Lower lobe of right lung (tissue), 2 donors: ENCODE data around the gene HCN1. TPM values are rescaled to one million over a fixed set of nuclear protein-coding genes. Genes with fewer than 3 reads are reported as not detected.

ENCODE experiments used
- ATAC-seq, 2 donors: fragments of 200-7000 bp; cut with Tn5 transposase; one replicate each; pipeline ENCODE4 v1.9.1; 2020 to 2022; ENCODE audit warnings: mild to moderate bottlenecking in 2 of 2, moderate library complexity in 2 of 2
- DNase-seq: peaks from one replicate; pipeline ENCODE4 v3.0.0-alpha.2; 2020
- H3K27ac ChIP-seq: fragments of 200-600 bp; one replicate; pipeline ENCODE4 v1.8.0; 2022
- H3K27me3 ChIP-seq: fragments of 200-600 bp; one replicate; pipeline ENCODE4 v1.8.0; 2022; ENCODE audit warnings: low read depth
- H3K36me3 ChIP-seq: fragments of 200-600 bp; one replicate; pipeline ENCODE4 v1.8.0; 2022; ENCODE audit warnings: mild to moderate bottlenecking
- H3K4me1 ChIP-seq: fragments of 200-600 bp; one replicate; pipeline ENCODE4 v1.8.0; 2022
- H3K4me3 ChIP-seq: fragments of 200-600 bp; one replicate; pipeline ENCODE4 v1.8.0; 2022; ENCODE audit warnings: mild to moderate bottlenecking
- H3K9me3 ChIP-seq: fragments of 200-600 bp; one replicate; pipeline ENCODE4 v1.8.0; 2022
- intact Hi-C: fragments of 100-400 bp; cut with DNase I; formaldehyde crosslinking; loops from one replicate; pipeline ENCODE4 v1.11.0; 2022
- total RNA-seq: library from RNA; stranded (reverse); fragmentation: NEBNext Ultra II Directional; extraction: Animal tissue kit (Norgen Biotek cat#: 25700); gene quantifications from one replicate; pipeline ENCODE4 v1.2.1, GENCODE V29; 2021
- TF ChIP-seq, protein P1 (sequence below): fragments of 200-600 bp; IDR thresholded peaks from one replicate; pipeline ENCODE4 v1.8.0; 2022; ENCODE audit warnings: antibody characterized with exemption, mild to moderate bottlenecking
- donor health status: DM: no; HTN: yes; CAD: no; lungs with severe emphysema.

HCN1 gene
- total RNA-seq, 1 donor from 2014 or later: not detected

DNA sequence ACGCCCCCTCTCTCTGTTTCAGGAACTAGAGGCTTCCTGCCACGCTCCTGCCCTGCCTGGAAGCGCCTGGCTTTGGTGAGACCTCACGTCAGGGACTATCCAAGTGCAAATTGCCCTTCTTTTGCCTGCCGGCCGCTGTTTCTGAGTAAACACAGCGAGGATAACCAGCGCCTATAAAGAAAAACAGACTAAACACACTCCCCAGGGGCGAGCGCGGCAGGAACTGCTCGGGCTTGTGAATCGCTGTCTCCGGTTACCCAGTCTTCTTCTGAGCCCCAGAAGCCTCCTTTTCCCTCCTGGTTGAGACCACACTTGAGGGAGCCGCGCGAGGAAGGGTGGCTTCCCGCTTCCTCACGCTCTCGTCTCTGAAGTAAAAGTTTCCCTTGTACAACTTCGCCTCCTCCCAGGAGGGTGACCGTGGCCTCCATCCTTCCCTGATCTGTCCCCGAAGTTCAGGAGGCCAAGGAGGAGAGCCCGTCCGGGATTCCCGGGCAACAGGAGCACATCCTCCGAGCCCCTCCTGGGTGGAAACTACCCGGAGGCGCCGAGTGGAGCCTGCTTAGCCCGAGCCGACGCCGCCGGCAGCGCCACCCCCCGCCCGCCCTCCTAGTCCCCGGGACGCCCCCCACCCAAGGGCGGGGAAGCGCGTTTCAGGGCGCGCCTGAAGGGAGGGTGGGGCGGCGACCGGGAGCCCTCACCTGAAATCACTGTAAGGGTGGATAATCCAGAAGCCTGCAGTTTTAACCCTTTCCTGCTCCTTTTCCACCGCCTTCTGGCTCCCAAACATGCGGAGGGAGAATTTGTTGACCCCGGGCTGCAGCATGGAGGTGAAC lies 993 bp downstream of the HCN1 start:
- ATAC-seq (no peak), DNase-seq (no peak)
- Histone ChIP-seq H3K4me3 (peak overlapping the region; percentile 22), H3K27ac (no peak overlapping the region), H3K27me3 (peaks cover 49% of the 10 kb centered on the region), H3K9me3 (no peaks in the 10 kb centered on the region), H3K36me3 (no peaks in the 10 kb centered on the region), H3K4me1 (peaks cover 10% of the 10 kb centered on the region)
- TF ChIP-seq, protein P1, sequence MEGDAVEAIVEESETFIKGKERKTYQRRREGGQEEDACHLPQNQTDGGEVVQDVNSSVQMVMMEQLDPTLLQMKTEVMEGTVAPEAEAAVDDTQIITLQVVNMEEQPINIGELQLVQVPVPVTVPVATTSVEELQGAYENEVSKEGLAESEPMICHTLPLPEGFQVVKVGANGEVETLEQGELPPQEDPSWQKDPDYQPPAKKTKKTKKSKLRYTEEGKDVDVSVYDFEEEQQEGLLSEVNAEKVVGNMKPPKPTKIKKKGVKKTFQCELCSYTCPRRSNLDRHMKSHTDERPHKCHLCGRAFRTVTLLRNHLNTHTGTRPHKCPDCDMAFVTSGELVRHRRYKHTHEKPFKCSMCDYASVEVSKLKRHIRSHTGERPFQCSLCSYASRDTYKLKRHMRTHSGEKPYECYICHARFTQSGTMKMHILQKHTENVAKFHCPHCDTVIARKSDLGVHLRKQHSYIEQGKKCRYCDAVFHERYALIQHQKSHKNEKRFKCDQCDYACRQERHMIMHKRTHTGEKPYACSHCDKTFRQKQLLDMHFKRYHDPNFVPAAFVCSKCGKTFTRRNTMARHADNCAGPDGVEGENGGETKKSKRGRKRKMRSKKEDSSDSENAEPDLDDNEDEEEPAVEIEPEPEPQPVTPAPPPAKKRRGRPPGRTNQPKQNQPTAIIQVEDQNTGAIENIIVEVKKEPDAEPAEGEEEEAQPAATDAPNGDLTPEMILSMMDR: no peak
- intact Hi-C loops: no loop called here

DNA sequence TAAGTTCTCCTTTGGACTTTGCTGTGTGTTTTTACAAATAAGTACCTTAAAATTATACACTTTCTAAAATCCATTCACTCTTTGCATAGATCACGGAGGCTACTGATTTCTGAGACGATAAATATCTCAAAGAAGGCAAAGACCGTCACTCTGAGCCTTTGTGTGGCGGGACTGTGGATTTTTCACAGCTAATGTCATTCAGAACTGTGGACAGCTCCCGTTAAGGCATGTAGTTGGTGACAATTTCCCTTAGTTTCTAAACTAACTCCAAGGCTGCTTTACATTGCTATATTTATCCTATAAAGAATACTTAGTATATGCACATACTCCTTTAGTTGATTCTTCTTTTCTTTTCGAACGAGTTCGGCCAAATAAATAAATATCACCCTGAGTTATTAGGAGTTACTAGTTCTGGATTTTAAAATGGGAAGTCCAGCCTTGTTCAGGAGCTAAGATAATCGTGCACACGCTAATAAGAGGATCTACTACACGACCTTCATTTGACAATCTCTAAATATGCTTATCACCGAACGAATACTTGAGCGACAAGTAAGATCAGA lies 1.8 kb downstream of the HCN1 start:
- H3K36me3 ChIP-seq: no peaks in the 10 kb centered on the region
- TF ChIP-seq, protein P1: no peak
- H3K9me3 ChIP-seq: no peaks in the 10 kb centered on the region
- no peak overlapping the region for H3K4me3 ChIP-seq
- DNase-seq (no peak), ATAC-seq (no peak)
- peaks cover 10% of the 10 kb centered on the region for H3K4me1 ChIP-seq
- H3K27me3 ChIP-seq: peaks cover 49% of the 10 kb centered on the region
- intact Hi-C loops: no loop called here
- H3K27ac ChIP-seq: no peak overlapping the region

DNA sequence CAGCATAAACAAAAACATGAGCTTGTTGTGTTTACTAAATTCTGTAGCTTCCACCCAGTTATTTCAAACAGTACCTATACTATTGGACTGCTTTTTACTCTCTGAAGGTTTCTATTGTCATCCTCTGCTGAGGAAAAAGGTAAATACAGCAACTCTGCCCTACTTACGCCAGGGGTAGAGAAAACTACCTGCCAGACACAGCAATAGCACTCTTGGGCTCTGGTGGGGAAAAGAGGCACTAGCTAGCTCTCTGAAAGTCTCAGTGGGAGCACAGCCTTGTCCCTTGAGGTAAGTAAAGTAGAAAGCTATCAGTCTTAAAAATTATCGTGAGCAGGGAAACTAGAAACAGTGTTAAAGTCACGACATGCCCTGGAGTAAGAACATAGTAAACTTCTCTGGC lies 3.7 kb downstream of the HCN1 start:
- H3K4me1 ChIP-seq: peaks cover 10% of the 10 kb centered on the region
- no peak overlapping the region for H3K27ac ChIP-seq
- no peak for DNase-seq
- TF ChIP-seq, protein P1: no peak
- peaks cover 43% of the 10 kb centered on the region for H3K27me3 ChIP-seq
- intact Hi-C loops: no loop called here
- H3K9me3 ChIP-seq: no peaks in the 10 kb centered on the region
- no peak overlapping the region for H3K4me3 ChIP-seq
- ATAC-seq: no peak
- no peaks in the 10 kb centered on the region for H3K36me3 ChIP-seq

DNA sequence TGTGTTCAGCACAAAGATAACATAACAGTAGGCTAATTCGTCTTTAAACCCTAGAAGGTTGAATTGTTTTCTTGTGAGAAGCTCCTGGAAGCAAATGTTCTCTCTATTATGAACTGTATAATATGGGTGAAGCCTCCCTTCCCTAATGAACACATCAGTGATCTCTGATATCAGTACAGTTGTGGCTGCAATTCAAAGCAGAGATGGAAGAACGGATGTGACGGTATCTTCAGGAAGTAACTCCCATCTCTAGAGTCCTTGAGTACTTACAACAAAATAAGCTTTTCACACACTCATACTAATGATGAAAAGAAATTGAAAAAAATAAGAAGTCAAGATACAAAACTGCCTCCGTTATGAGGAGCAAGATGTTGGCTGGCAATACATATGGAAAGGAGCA lies 4.5 kb downstream of the HCN1 start:
- Histone ChIP-seq H3K9me3 (no peaks in the 10 kb centered on the region), H3K27ac (no peak overlapping the region), H3K27me3 (peaks cover 35% of the 10 kb centered on the region), H3K4me1 (peaks cover 10% of the 10 kb centered on the region), H3K4me3 (no peak overlapping the region), H3K36me3 (no peaks in the 10 kb centered on the region)
- intact Hi-C loops: no loop called here
- ATAC-seq: no peak
- DNase-seq: no peak
- TF ChIP-seq, protein P1: no peak

DNA sequence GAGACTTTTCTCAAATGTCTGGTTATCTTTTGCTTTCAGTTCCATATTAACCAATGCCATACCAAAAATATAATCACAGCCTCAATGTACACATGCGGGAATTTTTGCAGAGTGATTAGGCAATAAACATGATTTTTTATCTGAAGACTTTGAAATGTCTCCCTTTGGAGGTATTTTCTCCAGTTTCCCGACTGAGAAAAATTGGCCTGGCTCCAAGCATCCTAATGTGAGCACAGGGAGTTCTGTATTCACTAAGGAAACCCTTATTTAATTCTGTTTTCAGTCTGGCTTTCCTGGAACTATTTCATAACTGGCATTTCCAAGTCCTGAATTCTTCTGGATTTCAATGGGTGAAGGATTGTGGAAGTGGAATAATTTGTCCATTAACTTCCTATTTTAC lies 8.5 kb downstream of the HCN1 start:
- Histone ChIP-seq H3K4me3 (no peak overlapping the region), H3K27ac (no peak overlapping the region), H3K36me3 (no peaks in the 10 kb centered on the region), H3K27me3 (peaks cover 5% of the 10 kb centered on the region), H3K9me3 (no peaks in the 10 kb centered on the region), H3K4me1 (no peaks in the 10 kb centered on the region)
- DNase-seq (no peak), ATAC-seq (no peak)
- TF ChIP-seq, protein P1: no peak
- intact Hi-C loops: no loop called here
